GM12878 (cell line): ENCODE results near the gene HHAT. TPM values are rescaled to one million over a fixed set of nuclear protein-coding genes. Genes with fewer than 3 reads are reported as not detected.

Experiments used
- CREB1 ChIP-seq: IDR thresholded peaks from 2 replicates; pipeline ENCODE4 v1.6.1; 2012; ENCODE audit warnings: low read depth, mild to moderate bottlenecking, inconsistent platforms
- ETV6 ChIP-seq, 2 experiments: fragments of 450-650 bp in 1 of 2; IDR thresholded peaks in 1 of 2; conservative IDR thresholded peaks in 1 of 2; 2 replicates each; pipeline ENCODE4 v1.6.1; 2014; ENCODE audit warnings: antibody characterized with exemption in 1 of 2, borderline replicate concordance in 1 of 2, low read depth in 1 of 2, mild to moderate bottlenecking in 1 of 2, moderate library complexity in 1 of 2
- HDGF ChIP-seq: fragments of 450-650 bp; IDR thresholded peaks from 2 replicates; pipeline ENCODE4 v1.6.1; 2016; ENCODE audit warnings: antibody characterized with exemption
- JUNB ChIP-seq: IDR thresholded peaks from 2 replicates; pipeline ENCODE4 v1.6.1; 2016; ENCODE audit warnings: antibody characterized with exemption, mild to moderate bottlenecking
- NR2C2 ChIP-seq: IDR thresholded peaks from 2 replicates; pipeline ENCODE4 v1.6.1; 2011; ENCODE audit warnings: borderline replicate concordance, low read depth; ENCODE audit not compliant: control insufficient read depth, insufficient read length
- PKNOX1 ChIP-seq: fragments of 450-650 bp; IDR thresholded peaks from 2 replicates; pipeline ENCODE4 v1.6.1; 2016; ENCODE audit warnings: mild to moderate bottlenecking
- POLR2AphosphoS5 ChIP-seq: IDR thresholded peaks from 2 replicates; pipeline ENCODE4 v1.6.1; 2011; ENCODE audit warnings: mild to moderate bottlenecking, low read length, inconsistent platforms
- SP1 ChIP-seq: IDR thresholded peaks from one replicate; pipeline ENCODE4 v1.6.1; 2011; ENCODE audit warnings: low read depth, low read length
- SUPT20H ChIP-seq: IDR thresholded peaks from 2 replicates; pipeline ENCODE4 v1.6.1; 2011; ENCODE audit warnings: low read depth, mild to moderate bottlenecking, low read length, moderate library complexity, borderline replicate concordance; ENCODE audit not compliant: control insufficient read depth
- WRNIP1 ChIP-seq: IDR thresholded peaks from 2 replicates; pipeline ENCODE4 v1.6.1; 2011; ENCODE audit warnings: low read depth, low read length, improper control_type of control experiment, borderline replicate concordance
- ZNF207 ChIP-seq: fragments of 450-650 bp; IDR thresholded peaks from 2 replicates; pipeline ENCODE4 v1.6.1; 2014; ENCODE audit warnings: antibody characterized with exemption, mild to moderate bottlenecking, borderline replicate concordance
- ZNF217 ChIP-seq: fragments of 450-650 bp; IDR thresholded peaks from 2 replicates; pipeline ENCODE4 v1.6.1; 2017; ENCODE audit warnings: antibody characterized with exemption, mild to moderate bottlenecking
- ZNF622 ChIP-seq: fragments of 450-650 bp; IDR thresholded peaks from 2 replicates; pipeline ENCODE4 v1.6.1; 2017; ENCODE audit warnings: mild to moderate bottlenecking, inconsistent platforms
- polyA plus RNA-seq, 11 experiments: library from polyadenylated mRNA; depleted of rRNA in 4 of 11; unstranded in 6 of 11; stranded (reverse) in 5 of 11; fragments of >200 nt; fragmentation: Nextera tagmentation in 4 of 11; fragmentation: Illumina TruSeq in 1 of 11; extraction: Ambion mirVana in 4 of 11; extraction: Trizol in 1 of 11; gene quantifications; 1 replicate in 1 of 11; 2 replicates in 10 of 11; pipeline versions ENCODE4 v1.2.1 to v1.2.3, GENCODE V29; 2011 to 2016; ENCODE audit warnings: inconsistent platforms in 2 of 11, missing spikeins in 2 of 11, low read depth in 1 of 11
- total RNA-seq, 4 experiments: library from RNA; depleted of rRNA in 3 of 4; stranded (reverse); fragments of >200 nt in 3 of 4; fragmentation: Illumina TruSeq in 1 of 4; extraction: Trizol in 1 of 4; gene quantifications; 2 replicates each; pipeline versions ENCODE4 v1.2.1 to v1.2.3, GENCODE V29; 2013 to 2021
- TF ChIP-seq, protein P1 (sequence below): IDR thresholded peaks from 2 replicates; pipeline ENCODE4 v1.6.1; 2012; ENCODE audit warnings: mild to moderate bottlenecking, low read depth, low read length
- TF ChIP-seq, protein P2 (sequence below): fragments of 450-650 bp; IDR thresholded peaks from 2 replicates; pipeline ENCODE4 v1.6.1; 2017; ENCODE audit warnings: mild to moderate bottlenecking, moderate library complexity

Gene HHAT
- total and polyA plus RNA-seq, 10 of the 15 experiments (the other 5 are each of a cell fraction or from before 2014, with no cell fraction given) = 1.2 to 37.6 (median 2.6) TPM

DNA sequence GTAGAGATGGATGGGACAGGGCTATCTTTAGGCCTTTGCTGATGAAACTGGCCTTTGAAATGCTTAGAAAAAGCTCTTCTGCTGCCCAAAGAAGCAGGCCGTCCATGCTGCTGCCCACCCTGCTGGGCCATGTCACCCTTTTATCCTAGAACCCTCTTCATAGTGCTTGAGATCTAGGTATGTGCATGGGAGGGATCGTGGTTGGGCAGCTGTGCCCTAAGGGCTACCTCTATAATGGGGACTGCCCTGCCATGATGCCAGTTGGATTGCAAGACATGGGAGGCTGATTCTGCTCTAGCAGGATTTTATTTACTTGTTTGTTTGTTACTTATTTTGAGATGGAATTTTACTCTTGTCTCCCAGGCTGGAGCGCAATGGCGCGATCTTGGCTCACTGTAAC, 69.0 kb downstream of the HHAT start (continued):
- TF ChIP-seq ZNF622 (no peak), SP1 (no peak), ETV6 (conservative IDR thresholded peaks at IDR 0.05 in 1 of 2, IDR thresholded peaks at IDR 0.05 in 1 of 2; ENCODE audit: borderline replicate concordance in 1 of 2, low read depth in 1 of 2) (no peak), CREB1 (no peak), PKNOX1 (no peak), WRNIP1 (no peak), POLR2AphosphoS5 (no peak), NR2C2 (no peak), SUPT20H (no peak), ZNF207 (no peak), JUNB (no peak), HDGF (peak; percentile 37; the same call in 1 of the 2 replicates), ZNF217 (no peak)
- TF ChIP-seq, protein P1, sequence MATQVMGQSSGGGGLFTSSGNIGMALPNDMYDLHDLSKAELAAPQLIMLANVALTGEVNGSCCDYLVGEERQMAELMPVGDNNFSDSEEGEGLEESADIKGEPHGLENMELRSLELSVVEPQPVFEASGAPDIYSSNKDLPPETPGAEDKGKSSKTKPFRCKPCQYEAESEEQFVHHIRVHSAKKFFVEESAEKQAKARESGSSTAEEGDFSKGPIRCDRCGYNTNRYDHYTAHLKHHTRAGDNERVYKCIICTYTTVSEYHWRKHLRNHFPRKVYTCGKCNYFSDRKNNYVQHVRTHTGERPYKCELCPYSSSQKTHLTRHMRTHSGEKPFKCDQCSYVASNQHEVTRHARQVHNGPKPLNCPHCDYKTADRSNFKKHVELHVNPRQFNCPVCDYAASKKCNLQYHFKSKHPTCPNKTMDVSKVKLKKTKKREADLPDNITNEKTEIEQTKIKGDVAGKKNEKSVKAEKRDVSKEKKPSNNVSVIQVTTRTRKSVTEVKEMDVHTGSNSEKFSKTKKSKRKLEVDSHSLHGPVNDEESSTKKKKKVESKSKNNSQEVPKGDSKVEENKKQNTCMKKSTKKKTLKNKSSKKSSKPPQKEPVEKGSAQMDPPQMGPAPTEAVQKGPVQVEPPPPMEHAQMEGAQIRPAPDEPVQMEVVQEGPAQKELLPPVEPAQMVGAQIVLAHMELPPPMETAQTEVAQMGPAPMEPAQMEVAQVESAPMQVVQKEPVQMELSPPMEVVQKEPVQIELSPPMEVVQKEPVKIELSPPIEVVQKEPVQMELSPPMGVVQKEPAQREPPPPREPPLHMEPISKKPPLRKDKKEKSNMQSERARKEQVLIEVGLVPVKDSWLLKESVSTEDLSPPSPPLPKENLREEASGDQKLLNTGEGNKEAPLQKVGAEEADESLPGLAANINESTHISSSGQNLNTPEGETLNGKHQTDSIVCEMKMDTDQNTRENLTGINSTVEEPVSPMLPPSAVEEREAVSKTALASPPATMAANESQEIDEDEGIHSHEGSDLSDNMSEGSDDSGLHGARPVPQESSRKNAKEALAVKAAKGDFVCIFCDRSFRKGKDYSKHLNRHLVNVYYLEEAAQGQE = no peak
- TF ChIP-seq, protein P2, sequence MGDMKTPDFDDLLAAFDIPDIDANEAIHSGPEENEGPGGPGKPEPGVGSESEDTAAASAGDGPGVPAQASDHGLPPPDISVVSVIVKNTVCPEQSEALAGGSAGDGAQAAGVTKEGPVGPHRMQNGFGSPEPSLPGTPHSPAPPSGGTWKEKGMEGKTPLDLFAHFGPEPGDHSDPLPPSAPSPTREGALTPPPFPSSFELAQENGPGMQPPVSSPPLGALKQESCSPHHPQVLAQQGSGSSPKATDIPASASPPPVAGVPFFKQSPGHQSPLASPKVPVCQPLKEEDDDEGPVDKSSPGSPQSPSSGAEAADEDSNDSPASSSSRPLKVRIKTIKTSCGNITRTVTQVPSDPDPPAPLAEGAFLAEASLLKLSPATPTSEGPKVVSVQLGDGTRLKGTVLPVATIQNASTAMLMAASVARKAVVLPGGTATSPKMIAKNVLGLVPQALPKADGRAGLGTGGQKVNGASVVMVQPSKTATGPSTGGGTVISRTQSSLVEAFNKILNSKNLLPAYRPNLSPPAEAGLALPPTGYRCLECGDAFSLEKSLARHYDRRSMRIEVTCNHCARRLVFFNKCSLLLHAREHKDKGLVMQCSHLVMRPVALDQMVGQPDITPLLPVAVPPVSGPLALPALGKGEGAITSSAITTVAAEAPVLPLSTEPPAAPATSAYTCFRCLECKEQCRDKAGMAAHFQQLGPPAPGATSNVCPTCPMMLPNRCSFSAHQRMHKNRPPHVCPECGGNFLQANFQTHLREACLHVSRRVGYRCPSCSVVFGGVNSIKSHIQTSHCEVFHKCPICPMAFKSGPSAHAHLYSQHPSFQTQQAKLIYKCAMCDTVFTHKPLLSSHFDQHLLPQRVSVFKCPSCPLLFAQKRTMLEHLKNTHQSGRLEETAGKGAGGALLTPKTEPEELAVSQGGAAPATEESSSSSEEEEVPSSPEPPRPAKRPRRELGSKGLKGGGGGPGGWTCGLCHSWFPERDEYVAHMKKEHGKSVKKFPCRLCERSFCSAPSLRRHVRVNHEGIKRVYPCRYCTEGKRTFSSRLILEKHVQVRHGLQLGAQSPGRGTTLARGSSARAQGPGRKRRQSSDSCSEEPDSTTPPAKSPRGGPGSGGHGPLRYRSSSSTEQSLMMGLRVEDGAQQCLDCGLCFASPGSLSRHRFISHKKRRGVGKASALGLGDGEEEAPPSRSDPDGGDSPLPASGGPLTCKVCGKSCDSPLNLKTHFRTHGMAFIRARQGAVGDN = 0 out of 2 replicates have a peak, but pooled peaks have one; percentile 9
